ENCODE measurements around the gene FLNB.

Gene FLNB

GRCh38 chr3:58198362-58198761, 190.1 kb downstream of the FLNB start:
- TF ChIP-seq FOXP2 (optimal IDR thresholded peaks at IDR 0.05; ENCODE audit: borderline replicate concordance, extremely low read depth, extremely low read length, insufficient read depth) = no peak

- TF ChIP-seq SIN3A (IDR thresholded peaks at IDR 0.05; ENCODE audit: borderline replicate concordance, insufficient read depth, low read length) = no peak
- no peak for TF ChIP-seq POLR2AphosphoS5 (IDR thresholded peaks at IDR 0.05; ENCODE audit: low read depth, low read length)
- no peak for TF ChIP-seq TAF1 (IDR thresholded peaks at IDR 0.05; ENCODE audit: borderline replicate concordance, insufficient read depth, low read length)
- TF ChIP-seq FOXP2 (optimal IDR thresholded peaks at IDR 0.05; ENCODE audit: borderline replicate concordance, extremely low read depth, extremely low read length, insufficient read depth) = no peak
- no peak for TF ChIP-seq REST (IDR thresholded peaks at IDR 0.05; ENCODE audit: insufficient read depth in 1 of 2, low read depth in 2 of 2, low read length in 2 of 2)
These were observed 190.6 kb downstream of the FLNB start for GRCh38 chr3:58198804-58199203.

GRCh38 chr3:58200121-58200709, 192.0 kb downstream of the FLNB start:
- no peak for TF ChIP-seq FOXP2 (optimal IDR thresholded peaks at IDR 0.05; ENCODE audit: borderline replicate concordance, extremely low read depth, extremely low read length, insufficient read depth)
- no peak for TF ChIP-seq POLR2AphosphoS5 (IDR thresholded peaks at IDR 0.05; ENCODE audit: low read depth, low read length)
- no peak for TF ChIP-seq REST (IDR thresholded peaks at IDR 0.05; ENCODE audit: insufficient read depth in 1 of 2, low read depth in 2 of 2, low read length in 2 of 2)
- no peak for TF ChIP-seq TAF1 (IDR thresholded peaks at IDR 0.05; ENCODE audit: borderline replicate concordance, insufficient read depth, low read length)

- TF ChIP-seq SIN3A (IDR thresholded peaks at IDR 0.05; ENCODE audit: borderline replicate concordance, insufficient read depth, low read length) = no peak
- TF ChIP-seq POLR2AphosphoS5 (IDR thresholded peaks at IDR 0.05; ENCODE audit: low read depth, low read length) = no peak
- no peak for TF ChIP-seq TAF1 (IDR thresholded peaks at IDR 0.05; ENCODE audit: borderline replicate concordance, insufficient read depth, low read length)
- no peak for TF ChIP-seq REST (IDR thresholded peaks at IDR 0.05; ENCODE audit: insufficient read depth in 1 of 2, low read depth in 2 of 2, low read length in 2 of 2)
These were observed 192.7 kb downstream of the FLNB start for GRCh38 chr3:58200846-58201355.

GRCh38 chr3:58202917-58203360, 194.7 kb downstream of the FLNB start:
- TF ChIP-seq SIN3A (IDR thresholded peaks at IDR 0.05; ENCODE audit: borderline replicate concordance, insufficient read depth, low read length) = no peak

GRCh38 chr3:58203541-58203940, 195.3 kb downstream of the FLNB start:
- TF ChIP-seq REST (IDR thresholded peaks at IDR 0.05; ENCODE audit: insufficient read depth in 1 of 2, low read depth in 2 of 2, low read length in 2 of 2) (no peak), SIN3A (IDR thresholded peaks at IDR 0.05; ENCODE audit: borderline replicate concordance, insufficient read depth, low read length) (no peak), FOXP2 (optimal IDR thresholded peaks at IDR 0.05; ENCODE audit: borderline replicate concordance, extremely low read depth, extremely low read length, insufficient read depth) (no peak), POLR2AphosphoS5 (IDR thresholded peaks at IDR 0.05; ENCODE audit: low read depth, low read length) (no peak), TAF1 (IDR thresholded peaks at IDR 0.05; ENCODE audit: borderline replicate concordance, insufficient read depth, low read length) (no peak)

Data from PFSK-1 (cell line).